ENCODE results near the gene OR5C1.
A peak's percentile ranks its signal among the peaks of the same experiment; 100 is the strongest.
"Not testable (repeated sequence)": the region's sequence is repeated elsewhere in the genome, so short reads cannot be mapped to it uniquely, and the experiment has no call there.

The OR5C1 gene

GRCh38 chr9:122821278-122821943 is 32.7 kb downstream of the OR5C1 start:
- peak; percentile 43 for DNase-seq (ENCODE audit: low read depth)
- no peak overlapping the region for H3K4me3 ChIP-seq (ENCODE audit: low read length)
- no peak for TF ChIP-seq CTCF (conservative IDR thresholded peaks at IDR 0.05; ENCODE audit: low read length)

GRCh38 chr9:122822056-122822455 is 33.3 kb downstream of the OR5C1 start:
- no peak for DNase-seq (ENCODE audit: low read depth)
- no peak overlapping the region for H3K4me3 ChIP-seq (ENCODE audit: low read length)
- TF ChIP-seq CTCF (conservative IDR thresholded peaks at IDR 0.05; ENCODE audit: low read length), result no peak

- H3K4me3 ChIP-seq (ENCODE audit: low read length), result no peak overlapping the region
- no peak for TF ChIP-seq CTCF (conservative IDR thresholded peaks at IDR 0.05; ENCODE audit: low read length)
- no peak for DNase-seq (ENCODE audit: low read depth)
These were observed 34.2 kb downstream of the OR5C1 start for GRCh38 chr9:122822938-122823337.

GRCh38 chr9:122827761-122828093 is 39.0 kb downstream of the OR5C1 start:
- no peak; the same call in 1 of the 2 replicates for TF ChIP-seq CTCF (conservative IDR thresholded peaks at IDR 0.05; ENCODE audit: low read length)
- H3K4me3 ChIP-seq (ENCODE audit: low read length), result peak overlapping the region; percentile 99
- peak; percentile 48 for DNase-seq (ENCODE audit: low read depth)

GRCh38 chr9:122828965-122829284 is 40.2 kb downstream of the OR5C1 start:
- H3K4me3 ChIP-seq (ENCODE audit: low read length), result peak overlapping the region; percentile 99
- DNase-seq (ENCODE audit: low read depth), result not testable (repeated sequence)

- H3K4me3 ChIP-seq (ENCODE audit: low read length), result no peak overlapping the region
- no peak for TF ChIP-seq CTCF (conservative IDR thresholded peaks at IDR 0.05; ENCODE audit: low read length)
- DNase-seq (ENCODE audit: low read depth), result no peak
These were observed 43.5 kb downstream of the OR5C1 start for GRCh38 chr9:122832194-122832593.

- H3K4me3 ChIP-seq (ENCODE audit: low read length), result no peak overlapping the region
- TF ChIP-seq CTCF (conservative IDR thresholded peaks at IDR 0.05; ENCODE audit: low read length), result no peak
- no peak for DNase-seq (ENCODE audit: low read depth)
These were observed 46.6 kb downstream of the OR5C1 start for GRCh38 chr9:122835313-122835731.

All from AG10803 (cell line).